ENCODE measurements around the gene NKAIN1.

GRCh38 chr1:31198150-31198549, 41.5 kb downstream of the NKAIN1 start:
- TF ChIP-seq, protein P1, sequence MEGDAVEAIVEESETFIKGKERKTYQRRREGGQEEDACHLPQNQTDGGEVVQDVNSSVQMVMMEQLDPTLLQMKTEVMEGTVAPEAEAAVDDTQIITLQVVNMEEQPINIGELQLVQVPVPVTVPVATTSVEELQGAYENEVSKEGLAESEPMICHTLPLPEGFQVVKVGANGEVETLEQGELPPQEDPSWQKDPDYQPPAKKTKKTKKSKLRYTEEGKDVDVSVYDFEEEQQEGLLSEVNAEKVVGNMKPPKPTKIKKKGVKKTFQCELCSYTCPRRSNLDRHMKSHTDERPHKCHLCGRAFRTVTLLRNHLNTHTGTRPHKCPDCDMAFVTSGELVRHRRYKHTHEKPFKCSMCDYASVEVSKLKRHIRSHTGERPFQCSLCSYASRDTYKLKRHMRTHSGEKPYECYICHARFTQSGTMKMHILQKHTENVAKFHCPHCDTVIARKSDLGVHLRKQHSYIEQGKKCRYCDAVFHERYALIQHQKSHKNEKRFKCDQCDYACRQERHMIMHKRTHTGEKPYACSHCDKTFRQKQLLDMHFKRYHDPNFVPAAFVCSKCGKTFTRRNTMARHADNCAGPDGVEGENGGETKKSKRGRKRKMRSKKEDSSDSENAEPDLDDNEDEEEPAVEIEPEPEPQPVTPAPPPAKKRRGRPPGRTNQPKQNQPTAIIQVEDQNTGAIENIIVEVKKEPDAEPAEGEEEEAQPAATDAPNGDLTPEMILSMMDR (IDR thresholded peaks at IDR 0.05; ENCODE audit: low read length): no peak
- TF ChIP-seq EZH2 (optimal IDR thresholded peaks at IDR 0.05; ENCODE audit: low read depth, low read length) (no peak), EZH2phosphoT487 (IDR thresholded peaks at IDR 0.05; ENCODE audit: low read length) (no peak)
